PC-9 (cell line): ENCODE results near the gene ZNF444. TPM values are rescaled to one million over a fixed set of nuclear protein-coding genes. Genes with fewer than 3 reads are reported as not detected.

Experiments used
- BruUV-seq: library from RNA; stranded (reverse); fragments of 400-500 nt; replicated peaks from 2 replicates; lab custom pipeline; 2021; lab: Mats Ljungman, UMichigan
- CTCF ChIA-PET: fragments of 300-600 bp; sonication (Branson Sonifier 250); formaldehyde crosslinking; loops from one replicate; lab custom pipeline; 2022; ENCODE audit warnings: antibody characterized with exemption; lab: Charles Lee
- POLR2A ChIA-PET: fragments of 300-600 bp; sonication (Branson Sonifier 250); formaldehyde crosslinking; loops from one replicate; lab custom pipeline; 2022; ENCODE audit warnings: antibody characterized with exemption; ENCODE audit not compliant: unreplicated experiment; lab: Charles Lee
- DNase-seq, 2 experiments: peaks; one replicate each; pipeline versions ENCODE4 v3.0.0 to v3.0.0-alpha.2; 2015 to 2022; ENCODE audit warnings: mixed read lengths in 1 of 2
- H2AFZ ChIP-seq: fragments of 200-600 bp; sonication (generic); 2 replicates; pipeline ENCODE4 v1.8.1; 2017; ENCODE audit warnings: antibody characterized with exemption
- H3F3A ChIP-seq: fragments of 200-600 bp; sonication (generic); 2 replicates; pipeline ENCODE4 v1.8.1; 2017; ENCODE audit warnings: antibody characterized with exemption, mild to moderate bottlenecking, low read depth; ENCODE audit not compliant: insufficient read depth
- H3K27ac ChIP-seq: fragments of 200-600 bp; sonication (generic); 2 replicates; pipeline ENCODE4 v1.6.1; 2016; ENCODE audit warnings: mixed run types
- H3K27me3 ChIP-seq: fragments of 200-600 bp; sonication (generic); 2 replicates; pipeline ENCODE4 v1.6.1; 2016; ENCODE audit warnings: low read depth, mixed run types; ENCODE audit not compliant: insufficient read depth
- H3K36me3 ChIP-seq: fragments of 200-600 bp; sonication (generic); 2 replicates; pipeline ENCODE4 v1.6.1; 2016; ENCODE audit warnings: low read depth, mixed run types
- H3K4me1 ChIP-seq: fragments of 200-600 bp; sonication (generic); replicated peaks from 2 replicates; pipeline ENCODE4 v1.6.1; 2016; ENCODE audit warnings: mixed run types; ENCODE audit not compliant: insufficient read depth
- H3K4me2 ChIP-seq: fragments of 200-600 bp; sonication (generic); 2 replicates; pipeline ENCODE4 v1.6.1; 2017; ENCODE audit warnings: mixed run types
- H3K4me3 ChIP-seq: fragments of 200-600 bp; sonication (generic); 2 replicates; pipeline ENCODE4 v1.6.1; 2016; ENCODE audit warnings: mixed run types
- H3K79me2 ChIP-seq: fragments of 200-600 bp; sonication (generic); 2 replicates; pipeline ENCODE4 v1.6.1; 2017; ENCODE audit warnings: low read depth, mixed run types
- H3K9me2 ChIP-seq: fragments of 200-600 bp; sonication (generic); 2 replicates; pipeline ENCODE4 v1.8.1; 2017; ENCODE audit warnings: mild to moderate bottlenecking; ENCODE audit not compliant: insufficient read depth
- H3K9me3 ChIP-seq: fragments of 200-600 bp; sonication (generic); 2 replicates; pipeline ENCODE4 v1.8.1; 2016; ENCODE audit warnings: low read depth; ENCODE audit not compliant: insufficient read depth
- H4K20me1 ChIP-seq: fragments of 200-600 bp; sonication (generic); 2 replicates; pipeline ENCODE4 v1.8.1; 2017; ENCODE audit not compliant: insufficient read depth
- EZH2 ChIP-seq: fragments of 200-600 bp; sonication (generic); IDR thresholded peaks from 2 replicates; pipeline ENCODE4 v1.8.0; 2017; ENCODE audit warnings: antibody characterized with exemption, low read depth
- intact Hi-C: fragments of 100-400 bp; cut with micrococcal nuclease; formaldehyde crosslinking; loops from one replicate; pipeline ENCODE4 v1.10.0; 2022; ENCODE audit not compliant: unreplicated experiment
- total RNA-seq: library from RNA; stranded (reverse); gene quantifications from 2 replicates; pipeline ENCODE4 v1.2.3, GENCODE V29; 2021
- TF ChIP-seq, protein P1 (sequence below): fragments of 200-600 bp; sonication (generic); conservative IDR thresholded peaks from 2 replicates; pipeline ENCODE4 v1.6.1; 2017; ENCODE audit warnings: mixed run types, antibody characterized with exemption, mild to moderate bottlenecking, moderate library complexity

Gene ZNF444
- total RNA-seq, 1 experiment from 2014 or later, result 50.5 TPM

DNA sequence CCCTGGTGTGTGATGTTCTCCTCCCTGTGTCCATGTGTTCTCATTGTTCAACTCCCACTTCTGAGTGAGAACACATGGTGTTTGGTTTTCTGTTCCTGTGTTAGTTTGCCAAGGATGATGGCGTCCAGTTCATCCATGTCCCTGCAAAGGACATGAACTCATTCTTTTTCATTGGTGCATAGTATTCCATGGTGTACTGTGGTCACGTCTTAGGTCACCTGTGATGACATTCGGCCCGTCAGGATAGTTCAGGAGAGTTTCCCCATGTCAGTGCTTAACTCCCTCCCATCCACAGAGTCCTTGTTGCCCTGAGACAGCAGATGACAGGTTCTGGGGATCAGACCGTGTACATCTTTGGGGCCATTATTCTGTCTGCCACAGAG lies 8.6 kb downstream of the ZNF444 start:
- BruUV-seq, result no TSS peak
- no peaks in the 10 kb centered on the region for H3K9me2 ChIP-seq
- TF ChIP-seq, protein P1, sequence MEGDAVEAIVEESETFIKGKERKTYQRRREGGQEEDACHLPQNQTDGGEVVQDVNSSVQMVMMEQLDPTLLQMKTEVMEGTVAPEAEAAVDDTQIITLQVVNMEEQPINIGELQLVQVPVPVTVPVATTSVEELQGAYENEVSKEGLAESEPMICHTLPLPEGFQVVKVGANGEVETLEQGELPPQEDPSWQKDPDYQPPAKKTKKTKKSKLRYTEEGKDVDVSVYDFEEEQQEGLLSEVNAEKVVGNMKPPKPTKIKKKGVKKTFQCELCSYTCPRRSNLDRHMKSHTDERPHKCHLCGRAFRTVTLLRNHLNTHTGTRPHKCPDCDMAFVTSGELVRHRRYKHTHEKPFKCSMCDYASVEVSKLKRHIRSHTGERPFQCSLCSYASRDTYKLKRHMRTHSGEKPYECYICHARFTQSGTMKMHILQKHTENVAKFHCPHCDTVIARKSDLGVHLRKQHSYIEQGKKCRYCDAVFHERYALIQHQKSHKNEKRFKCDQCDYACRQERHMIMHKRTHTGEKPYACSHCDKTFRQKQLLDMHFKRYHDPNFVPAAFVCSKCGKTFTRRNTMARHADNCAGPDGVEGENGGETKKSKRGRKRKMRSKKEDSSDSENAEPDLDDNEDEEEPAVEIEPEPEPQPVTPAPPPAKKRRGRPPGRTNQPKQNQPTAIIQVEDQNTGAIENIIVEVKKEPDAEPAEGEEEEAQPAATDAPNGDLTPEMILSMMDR, result no peak
- TF ChIP-seq EZH2, result no peak
- peaks cover 12% of the 10 kb centered on the region; the same call in 1 of the 2 replicates for H3K36me3 ChIP-seq
- peaks cover 24% of the 10 kb centered on the region for H3K79me2 ChIP-seq
- H3K9me3 ChIP-seq, result no peaks in the 10 kb centered on the region
- H2AFZ ChIP-seq, result no peak overlapping the region
- no peaks in the 10 kb centered on the region for H3K27me3 ChIP-seq
- DNase-seq, result no peak
- ChIA-PET POLR2A (no interaction called here), CTCF (no interaction called here)
- H3K4me2 ChIP-seq, result no peak overlapping the region
- H3K27ac ChIP-seq, result no peak overlapping the region
- H3K4me3 ChIP-seq, result no peak overlapping the region
- H4K20me1 ChIP-seq, result peaks cover 39% of the 10 kb centered on the region
- no peaks in the 10 kb centered on the region for H3K4me1 ChIP-seq
- intact Hi-C loops, result no loop called here
- H3F3A ChIP-seq, result no peaks in the 10 kb centered on the region

DNA sequence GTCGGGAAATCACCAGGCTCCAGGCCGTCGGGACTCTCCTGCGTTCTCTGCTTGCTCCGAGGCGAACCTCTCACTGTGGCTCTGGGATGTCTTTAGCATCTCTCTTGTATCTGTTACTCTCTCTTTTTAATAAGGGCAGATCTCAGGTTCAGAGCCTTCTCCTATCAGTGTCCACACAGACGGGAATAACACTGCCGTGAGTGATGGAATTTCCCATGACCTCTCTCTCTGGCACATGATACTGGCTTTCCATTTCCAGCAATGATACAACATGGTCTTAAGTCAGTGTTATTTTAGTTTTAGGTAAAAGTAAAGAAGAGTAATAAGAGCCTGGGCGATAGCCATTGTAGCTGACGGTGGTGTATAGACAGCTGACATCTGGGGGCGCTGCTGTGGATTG lies 9.3 kb downstream of the ZNF444 start:
- Histone ChIP-seq H3K4me3 (no peak overlapping the region), H3K27me3 (no peaks in the 10 kb centered on the region), H3K4me2 (no peak overlapping the region), H4K20me1 (peaks cover 36% of the 10 kb centered on the region), H3K9me2 (no peaks in the 10 kb centered on the region), H3K36me3 (peaks cover 16% of the 10 kb centered on the region; the same call in 1 of the 2 replicates), H3F3A (no peaks in the 10 kb centered on the region), H3K27ac (no peak overlapping the region), H3K9me3 (no peaks in the 10 kb centered on the region), H2AFZ (no peak overlapping the region), H3K79me2 (peaks cover 17% of the 10 kb centered on the region), H3K4me1 (no peaks in the 10 kb centered on the region)
- no TSS peak for BruUV-seq
- TF ChIP-seq, protein P1, result no peak
- no peak for TF ChIP-seq EZH2
- no peak for DNase-seq
- POLR2A ChIA-PET, result no interaction called here
- CTCF ChIA-PET, result no interaction called here
- intact Hi-C loops, result no loop called here

DNA sequence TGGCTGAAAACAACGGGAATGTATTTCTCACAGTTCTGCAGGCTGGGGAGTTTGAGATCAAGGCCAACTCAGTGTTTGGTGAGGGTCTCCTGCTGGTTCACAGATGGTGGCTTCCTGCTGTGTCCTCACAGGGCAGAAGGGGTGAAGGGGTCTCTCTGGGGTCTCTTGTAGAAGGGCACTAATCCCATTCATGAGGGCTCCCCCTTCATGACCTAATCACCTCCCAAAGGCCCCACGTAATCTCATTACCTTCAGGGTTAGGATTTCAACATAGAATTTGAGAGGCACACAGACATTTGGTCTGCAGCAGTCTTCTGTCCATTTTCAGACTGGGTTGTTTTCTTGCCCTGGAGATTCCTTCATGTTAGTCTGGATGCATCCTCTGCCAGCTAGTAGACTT lies 11.6 kb downstream of the ZNF444 start:
- H4K20me1 ChIP-seq, result peaks cover 29% of the 10 kb centered on the region
- H3K27me3 ChIP-seq, result no peaks in the 10 kb centered on the region
- intact Hi-C loops, result no loop called here
- H3K4me2 ChIP-seq, result no peak overlapping the region
- H3K36me3 ChIP-seq, result peaks cover 16% of the 10 kb centered on the region; the same call in 1 of the 2 replicates
- H3F3A ChIP-seq, result no peaks in the 10 kb centered on the region
- H3K9me2 ChIP-seq, result no peaks in the 10 kb centered on the region
- no peaks in the 10 kb centered on the region for H3K4me1 ChIP-seq
- H2AFZ ChIP-seq, result no peak overlapping the region
- CTCF ChIA-PET, result no interaction called here
- POLR2A ChIA-PET, result interaction anchor here (0.6 kb wide), 1 partner anchor 565 kb away, joined by 4 read pairs; no protein-coding TSS in a partner anchor
- no peak overlapping the region for H3K27ac ChIP-seq
- no peak for DNase-seq
- BruUV-seq, result no TSS peak
- H3K79me2 ChIP-seq, result peaks cover 11% of the 10 kb centered on the region
- TF ChIP-seq, protein P1, result no peak
- TF ChIP-seq EZH2, result no peak
- H3K9me3 ChIP-seq, result no peaks in the 10 kb centered on the region
- no peak overlapping the region for H3K4me3 ChIP-seq
